HG03378 (cell line): ENCODE measurements around the gene IMMP2L.
A peak's percentile ranks its signal among the peaks of the same experiment; 100 is the strongest.
"Not testable (repeated sequence)": the region's sequence is repeated elsewhere in the genome, so short reads cannot be mapped to it uniquely, and the experiment has no call there.

Source experiments
- ATAC-seq: cut with Tn5 transposase; IDR thresholded peaks from one replicate; pipeline ENCODE4 v1.9.1; 2021; ENCODE audit warnings: mild to moderate bottlenecking, moderate library complexity; ENCODE audit not compliant: unreplicated experiment

IMMP2L gene

DNA sequence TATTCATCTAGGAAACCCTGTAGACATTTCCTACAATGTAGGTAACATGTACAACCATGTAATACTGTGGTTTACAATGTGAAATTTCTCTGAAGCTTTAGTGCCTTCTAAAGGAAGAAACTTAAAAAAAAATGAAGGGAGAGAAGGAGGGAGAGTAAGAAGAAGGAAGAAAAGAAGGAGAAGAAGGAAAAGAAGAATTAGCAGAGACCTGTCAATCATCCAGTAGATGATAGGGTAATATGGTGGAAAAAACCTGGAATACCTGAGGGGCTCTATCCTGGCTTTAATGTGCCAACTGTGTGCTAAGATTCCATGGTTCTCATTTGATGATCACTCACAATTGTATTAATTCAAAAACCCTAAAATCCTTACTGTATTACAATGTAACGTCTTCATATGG, 474.0 kb downstream of the IMMP2L start:
- ATAC-seq: no peak

- no peak for ATAC-seq
Observed at GRCh38 chr7:111086532-111086931, 475.8 kb downstream of the IMMP2L start.

GRCh38 chr7:111085356-111085755, 476.9 kb downstream of the IMMP2L start:
- ATAC-seq: no peak

DNA sequence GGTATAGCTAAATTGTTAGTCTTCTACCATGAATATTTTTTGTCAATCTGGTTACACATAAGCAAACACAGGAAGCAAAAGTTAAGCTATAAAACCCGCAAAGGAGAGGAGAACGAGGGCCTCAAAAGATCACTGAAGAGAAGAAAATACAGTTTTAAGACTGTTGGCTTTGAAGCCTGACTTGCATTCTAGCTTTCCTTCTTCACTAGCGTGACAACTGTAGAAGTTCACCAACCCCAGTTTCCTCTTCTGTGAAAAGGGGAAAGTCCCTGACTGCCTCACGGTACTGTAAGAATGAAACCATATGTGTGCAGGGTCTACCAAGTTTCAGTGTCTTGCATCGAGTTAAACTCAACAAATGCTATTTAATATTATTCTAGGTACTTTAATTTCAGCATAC, 478.9 kb downstream of the IMMP2L start:
- ATAC-seq: peak; percentile 98

DNA sequence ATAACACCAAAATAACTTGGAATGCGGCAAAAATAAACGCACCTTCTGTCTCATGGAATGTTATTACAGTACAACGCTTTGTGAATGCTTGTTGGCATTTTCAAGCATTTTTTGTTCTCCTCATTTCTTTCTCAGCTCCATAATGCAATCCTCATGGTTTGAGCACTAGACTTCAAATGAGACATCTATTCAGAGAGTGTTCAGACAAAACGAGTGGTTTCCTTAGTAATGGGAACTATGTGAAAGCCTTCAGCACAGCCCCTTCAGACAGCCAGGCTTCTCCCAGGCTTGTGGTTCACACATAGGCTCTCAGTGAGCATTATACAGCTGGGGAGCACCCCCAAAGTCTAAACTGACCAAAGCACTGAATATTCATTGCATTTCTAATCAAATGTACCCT, 479.9 kb downstream of the IMMP2L start:
- no peak for ATAC-seq

DNA sequence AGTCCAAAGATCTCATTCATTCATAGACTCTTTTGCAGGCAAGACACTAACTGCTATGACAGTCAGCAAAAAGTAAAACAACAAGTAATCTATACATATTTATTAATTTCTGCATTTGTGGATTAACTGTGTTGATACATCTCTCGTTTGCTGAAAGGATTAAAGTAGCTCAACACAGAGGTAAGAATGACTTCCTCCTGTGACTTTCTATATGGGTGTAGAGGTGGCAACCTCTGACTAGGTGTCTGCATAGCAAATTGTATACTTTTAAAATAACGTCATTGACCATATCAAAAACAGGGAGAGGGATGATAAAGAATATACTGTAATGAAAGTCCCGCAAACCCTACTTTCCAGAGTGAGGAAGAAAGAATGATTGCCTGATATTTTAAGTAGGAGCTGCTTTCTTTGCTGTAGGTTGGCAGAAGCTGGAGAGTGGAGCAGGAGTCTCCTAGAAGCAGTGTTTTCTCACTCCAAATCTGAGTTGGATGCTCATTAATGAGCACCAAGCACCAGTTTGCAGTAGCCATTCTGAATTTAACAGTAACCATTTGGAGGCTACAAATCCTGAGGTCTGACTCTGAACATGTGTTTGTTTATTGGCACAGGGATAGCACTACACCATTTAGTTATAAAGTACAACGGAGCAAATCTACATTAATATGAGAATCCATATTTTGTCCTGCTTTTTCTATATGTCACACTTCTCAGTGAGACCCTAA, 480.6 kb downstream of the IMMP2L start:
- ATAC-seq: no peak

DNA sequence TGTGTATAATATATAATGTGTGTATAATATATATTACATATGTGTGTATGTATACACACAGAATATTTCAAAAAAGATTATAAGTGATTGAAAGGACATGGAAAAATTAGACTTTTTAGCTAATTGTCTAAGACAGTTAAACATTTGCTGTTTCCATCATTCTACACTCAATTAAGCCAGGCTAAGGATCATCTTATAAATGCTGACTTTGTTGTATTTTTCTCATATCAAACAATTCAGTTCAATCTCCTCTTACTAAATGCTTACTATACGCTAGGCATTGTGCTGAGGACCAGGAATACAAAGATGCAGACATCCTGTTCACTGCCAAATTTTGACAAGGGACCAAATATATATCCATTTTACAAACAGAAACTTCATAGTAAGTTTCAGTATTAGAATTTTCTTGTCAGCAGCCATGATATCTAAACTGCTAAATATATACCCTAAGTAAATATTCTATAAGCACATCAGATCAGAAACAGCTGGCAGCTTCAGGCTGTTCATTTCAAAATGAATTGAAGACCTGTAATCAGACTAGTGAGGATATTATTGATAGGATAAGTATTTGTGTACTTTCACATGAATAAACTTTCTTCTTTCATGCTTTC, 481.7 kb downstream of the IMMP2L start:
- peak; percentile 30 for ATAC-seq

DNA sequence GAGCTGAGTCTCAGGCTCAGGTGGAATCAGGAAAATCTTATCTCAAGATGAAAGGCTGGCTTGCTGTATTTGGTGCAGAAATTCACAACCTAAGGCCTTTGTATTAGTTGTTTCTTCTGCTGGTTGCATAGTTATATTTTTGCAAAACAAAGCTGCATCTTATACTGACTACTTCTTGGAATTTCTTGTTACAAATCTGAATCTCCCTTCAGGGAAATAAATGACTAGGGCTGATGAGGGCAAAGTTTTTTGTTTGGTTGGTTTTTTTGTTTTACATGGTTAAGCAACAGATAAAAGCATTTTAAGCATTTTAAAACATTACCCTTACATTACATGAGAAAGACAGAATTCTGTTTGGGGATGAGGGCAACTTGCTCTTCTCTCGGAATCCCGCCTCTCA, 485.3 kb downstream of the IMMP2L start:
- ATAC-seq: no peak

GRCh38 chr7:111076205-111076604, 486.1 kb downstream of the IMMP2L start:
- no peak for ATAC-seq

- no peak for ATAC-seq
Observed at GRCh38 chr7:111075498-111075897, 486.8 kb downstream of the IMMP2L start.

DNA sequence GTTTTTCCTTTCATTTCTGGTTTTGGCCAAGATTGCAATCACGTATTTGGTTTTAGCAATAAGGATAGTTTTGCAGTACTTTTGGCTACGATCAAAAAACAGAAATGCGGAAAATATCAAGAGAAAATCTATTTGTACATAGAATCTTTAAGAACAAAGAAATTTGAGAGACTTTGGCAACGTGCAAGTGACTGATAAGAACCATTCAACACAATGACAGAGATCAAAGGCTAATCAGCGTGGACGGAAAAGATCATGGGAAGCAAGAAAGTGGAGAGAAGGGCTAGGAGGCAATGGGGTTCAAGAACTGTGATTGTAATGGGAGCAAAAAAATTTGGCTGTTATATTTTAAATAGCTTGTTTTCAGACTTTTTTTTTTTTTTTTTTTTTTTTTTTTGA, 487.5 kb downstream of the IMMP2L start:
- no peak for ATAC-seq

DNA sequence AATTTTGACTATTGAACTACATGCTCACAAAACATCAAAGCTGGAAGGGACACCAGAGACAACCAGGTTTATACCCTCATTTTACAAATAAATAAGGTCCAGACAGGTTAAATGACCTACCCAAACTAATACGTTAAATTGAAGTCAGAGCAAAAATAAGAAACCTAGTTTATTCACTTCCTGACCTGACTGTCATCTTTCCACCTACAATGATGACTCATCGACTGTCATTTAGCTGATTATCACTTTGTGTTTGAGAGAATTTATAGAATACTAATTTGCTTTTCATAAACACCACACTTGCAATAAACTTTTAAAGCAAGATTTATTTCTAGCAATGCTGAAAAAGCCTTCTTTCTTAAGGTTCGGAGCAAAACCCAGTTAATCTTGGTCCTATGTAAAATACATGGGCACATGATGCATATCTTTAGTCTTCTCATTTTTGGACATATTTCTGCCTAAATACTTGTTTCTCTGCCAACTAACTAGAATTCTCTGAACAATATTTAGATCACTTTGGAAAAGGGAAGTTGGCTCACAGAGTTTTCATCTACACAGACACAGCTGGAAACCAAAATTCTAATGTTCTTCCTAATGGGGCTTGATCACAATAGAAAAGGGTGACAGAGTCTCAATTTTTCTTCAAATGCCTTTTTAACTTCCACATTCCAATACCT, 488.1 kb downstream of the IMMP2L start:
- no peak for ATAC-seq

DNA sequence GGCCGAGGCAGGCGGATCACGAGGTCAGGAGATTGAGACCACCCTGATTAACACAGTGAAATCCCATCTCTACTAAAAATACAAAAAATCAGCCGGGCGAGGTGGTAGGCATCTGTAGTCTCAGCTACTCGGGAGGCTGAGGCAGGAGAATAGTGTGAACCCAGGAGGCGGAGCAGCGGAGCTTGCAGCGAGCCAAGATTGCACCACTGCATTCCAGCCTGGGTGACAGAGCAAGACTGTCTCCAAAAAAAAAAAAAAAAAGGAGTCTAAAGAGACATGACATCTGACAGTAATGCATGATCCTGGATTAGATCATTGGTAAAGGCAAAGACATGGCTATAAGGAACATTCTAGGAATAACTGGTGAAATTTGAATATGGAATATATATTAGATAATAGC, 489.6 kb downstream of the IMMP2L start:
- ATAC-seq: not testable (repeated sequence)

GRCh38 chr7:111071556-111071955, 490.7 kb downstream of the IMMP2L start:
- no peak for ATAC-seq

DNA sequence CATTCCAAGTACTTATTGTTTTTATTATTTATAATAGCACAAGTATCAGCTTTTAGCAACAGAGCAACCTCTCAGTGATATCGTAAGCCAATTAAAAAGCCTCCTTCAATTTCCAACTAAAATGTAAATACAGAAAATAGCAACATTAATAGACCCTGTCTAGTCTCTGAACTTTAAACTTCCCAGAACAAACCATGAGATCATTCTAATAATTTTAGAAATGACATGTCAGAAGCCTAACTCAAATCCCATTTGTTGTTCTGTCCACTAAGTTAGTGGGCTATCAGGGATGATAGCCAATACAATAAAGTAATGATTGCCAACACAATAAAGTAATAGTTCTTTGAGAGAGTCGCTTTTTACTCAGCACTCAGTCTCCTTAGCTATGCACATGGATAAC, 493.7 kb downstream of the IMMP2L start:
- ATAC-seq: no peak

DNA sequence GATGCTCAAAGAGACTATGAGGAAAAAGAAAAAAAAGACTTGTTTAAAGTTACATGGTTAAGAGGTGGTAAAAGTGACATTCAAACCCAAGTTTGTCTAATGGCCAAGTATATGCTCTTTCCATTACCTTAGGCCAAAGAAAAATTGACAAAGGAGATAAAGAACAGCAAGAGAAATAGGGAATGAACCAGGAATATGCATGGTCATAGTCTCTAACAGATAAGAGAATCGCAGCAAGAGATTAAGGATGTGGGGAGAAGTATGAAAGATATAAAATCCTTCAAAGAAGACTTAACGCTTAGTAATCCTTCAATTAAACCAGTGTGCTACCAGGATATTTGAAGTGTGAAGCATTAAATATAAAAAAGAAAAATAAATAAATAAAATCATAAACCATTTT, 494.6 kb downstream of the IMMP2L start:
- ATAC-seq: no peak

DNA sequence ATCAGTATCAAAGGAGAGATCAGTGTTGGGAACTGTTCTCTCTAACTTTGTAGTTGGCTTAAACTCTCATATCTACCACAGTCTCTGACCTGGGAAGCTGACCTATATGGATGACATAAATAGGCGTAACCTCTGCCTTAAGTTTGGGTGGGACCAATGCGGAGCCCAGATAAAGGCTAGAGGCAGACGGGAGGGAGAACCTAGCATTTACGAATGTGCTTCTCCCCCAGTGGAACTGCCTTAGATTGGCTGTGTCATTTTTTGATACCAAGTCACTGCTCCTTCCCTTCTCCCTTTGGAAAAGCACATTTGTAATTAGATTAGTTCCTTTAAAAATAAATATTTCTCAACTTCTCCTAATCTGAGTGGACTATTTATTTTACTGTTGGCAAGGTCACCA, 495.0 kb downstream of the IMMP2L start:
- no peak for ATAC-seq

- no peak for ATAC-seq
Observed at GRCh38 chr7:111063166-111063565, 499.1 kb downstream of the IMMP2L start.

DNA sequence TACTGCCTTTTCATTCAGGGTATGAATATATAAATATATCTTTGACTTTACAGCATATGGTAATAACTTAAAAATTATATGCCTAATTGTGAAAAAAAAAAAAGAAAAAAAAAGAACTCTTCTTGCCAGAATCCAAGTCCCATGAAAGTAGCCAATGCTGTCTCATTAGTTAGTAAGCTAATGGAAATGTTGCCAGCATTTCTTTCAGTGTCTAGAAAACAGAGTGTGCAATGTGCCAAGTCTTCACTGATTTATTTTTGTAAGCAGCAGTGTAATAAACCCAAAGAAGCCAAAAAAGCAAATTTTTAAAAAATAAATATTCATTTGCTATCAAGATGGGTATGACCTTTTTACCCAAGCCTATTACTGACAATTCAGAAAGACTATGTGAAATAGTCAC, 502.5 kb downstream of the IMMP2L start:
- no peak for ATAC-seq

GRCh38 chr7:111057066-111057465, 505.2 kb downstream of the IMMP2L start:
- ATAC-seq: no peak

GRCh38 chr7:111056371-111056770, 505.9 kb downstream of the IMMP2L start:
- no peak for ATAC-seq

GRCh38 chr7:111053035-111053434, 509.3 kb downstream of the IMMP2L start:
- no peak for ATAC-seq
